Measurements from ENCODE around the gene RPL38.

- no peak for TF ChIP-seq POLR2A (IDR thresholded peaks at IDR 0.05)
- no peak for TF ChIP-seq CTCF (IDR thresholded peaks at IDR 0.05)
Observed at GRCh38 chr17:74237321-74237720, 33.8 kb downstream of the RPL38 start.

All from right lobe of liver (tissue), 4 donors.